GM12878 (cell line): Measurements from ENCODE around the gene PROCA1. TPM values are rescaled to one million over a fixed set of nuclear protein-coding genes. Genes with fewer than 3 reads are reported as not detected.

Experiments used
- ATAC-seq: fragments of 200-7000 bp; cut with Tn5 transposase; 3 replicates; pipeline ENCODE4 v1.9.1; 2020; ENCODE audit warnings: mild to moderate bottlenecking, moderate library complexity
- BruUV-seq: library from RNA; stranded (reverse); fragments of 400-500 nt; replicated peaks from 2 replicates; lab custom pipeline; 2021; lab: Mats Ljungman, UMichigan
- CTCF ChIA-PET: fragments of 300-600 bp; sonication (Branson Sonifier 250); formaldehyde crosslinking; extraction: SDS; loops from one replicate; lab custom pipeline; 2021; ENCODE audit warnings: inconsistent platforms; lab: Yijun Ruan, JAX
- POLR2A ChIA-PET: fragments of 350-600 bp; formaldehyde crosslinking; extraction: SDS; loops from one replicate; lab custom pipeline; 2021; ENCODE audit warnings: inconsistent platforms; lab: Charles Lee
- RAD21 ChIA-PET: fragments of 300-600 bp; sonication (Branson Sonifier 250); formaldehyde crosslinking; loops from one replicate; lab custom pipeline; 2023; ENCODE audit warnings: antibody characterized with exemption; ENCODE audit not compliant: unreplicated experiment; lab: Charles Lee
- SMC1A ChIA-PET: fragments of 300-600 bp; sonication (Branson Sonifier 250); formaldehyde crosslinking; loops from one replicate; lab custom pipeline; 2023; ENCODE audit not compliant: unreplicated experiment, uncharacterized antibody; lab: Charles Lee
- DNase-seq: peaks from one replicate; pipeline ENCODE4 v3.0.0-alpha.2; 2011; ENCODE audit warnings: low read depth, low spot score
- FAIRE-seq: peaks from 3 replicates; lab custom pipeline; 2011; peaks lifted over from hg19 to GRCh38; lab: Jason Lieb, UNC
- H2AFZ ChIP-seq: 2 replicates; pipeline ENCODE4 v1.6.0; 2011; ENCODE audit warnings: low read depth, low read length, control low read depth; ENCODE audit not compliant: control insufficient read depth
- H3K27ac ChIP-seq: 2 replicates; pipeline ENCODE4 v1.5.1; 2011; ENCODE audit warnings: control low read depth; ENCODE audit not compliant: control insufficient read depth, insufficient read depth
- H3K27me3 ChIP-seq, 2 experiments: replicated peaks in 1 of 2; 2 replicates each; pipeline versions ENCODE4 v1.6.0 to v1.6.1; 2011; ENCODE audit warnings: low read length in 1 of 2; ENCODE audit not compliant: control insufficient read depth in 2 of 2, insufficient read depth in 2 of 2
- H3K36me3 ChIP-seq, 2 experiments: 2 replicates each; pipeline ENCODE4 v1.5.1; 2011; ENCODE audit warnings: low read length in 1 of 2; ENCODE audit not compliant: control insufficient read depth in 2 of 2, insufficient read depth in 2 of 2
- H3K4me1 ChIP-seq: 2 replicates; pipeline ENCODE4 v1.6.1; 2011; ENCODE audit warnings: mild to moderate bottlenecking, low read length, moderate library complexity, mixed read lengths; ENCODE audit not compliant: control insufficient read depth, insufficient read depth
- H3K4me2 ChIP-seq: 2 replicates; pipeline ENCODE4 v1.6.0; 2011; ENCODE audit warnings: control low read depth; ENCODE audit not compliant: control insufficient read depth, insufficient read depth
- H3K4me3 ChIP-seq: fragments of 200-600 bp; sonication (generic); 2 replicates; pipeline ENCODE4 v1.5.1; 2016
- H3K79me2 ChIP-seq: 2 replicates; pipeline ENCODE4 v1.6.0; 2011; ENCODE audit warnings: low read length; ENCODE audit not compliant: control insufficient read depth, insufficient read depth
- H3K9ac ChIP-seq: 2 replicates; pipeline ENCODE4 v1.8.0; 2011; ENCODE audit warnings: low read length, control low read depth, mixed read lengths; ENCODE audit not compliant: control insufficient read depth, insufficient read depth
- H3K9me3 ChIP-seq: replicated peaks from 3 replicates; pipeline ENCODE4 v1.5.1; 2011; ENCODE audit warnings: mild to moderate bottlenecking, low read length; ENCODE audit not compliant: control insufficient read depth, insufficient read depth
- H4K20me1 ChIP-seq: 2 replicates; pipeline ENCODE4 v1.6.0; 2011; ENCODE audit not compliant: control insufficient read depth, insufficient read depth
- BRCA1 ChIP-seq: IDR thresholded peaks from 2 replicates; pipeline ENCODE4 v1.6.1; 2011; ENCODE audit warnings: low read depth, low read length, improper control_type of control experiment
- CBX5 ChIP-seq: sonication (generic); IDR thresholded peaks from 2 replicates; pipeline ENCODE4 v1.6.1; 2016; ENCODE audit warnings: low read depth, moderate library complexity, mild to moderate bottlenecking, inconsistent platforms
- CREB1 ChIP-seq: IDR thresholded peaks from 2 replicates; pipeline ENCODE4 v1.6.1; 2012; ENCODE audit warnings: low read depth, mild to moderate bottlenecking, inconsistent platforms
- FOXK2 ChIP-seq: fragments of 450-650 bp; IDR thresholded peaks from 2 replicates; pipeline ENCODE4 v1.6.1; 2017; ENCODE audit warnings: mild to moderate bottlenecking, moderate library complexity
- MYB ChIP-seq: fragments of 150-350 bp; IDR thresholded peaks from 2 replicates; pipeline ENCODE4 v1.6.1; 2014; ENCODE audit warnings: mild to moderate bottlenecking, low read depth, low read length, borderline replicate concordance
- POLR2AphosphoS5 ChIP-seq: IDR thresholded peaks from 2 replicates; pipeline ENCODE4 v1.6.1; 2011; ENCODE audit warnings: mild to moderate bottlenecking, low read length, inconsistent platforms
- RB1 ChIP-seq: fragments of 450-650 bp; formaldehyde crosslinking; IDR thresholded peaks from 2 replicates; pipeline ENCODE4 v1.6.1; 2017; ENCODE audit warnings: mild to moderate bottlenecking, borderline replicate concordance
- SREBF1 ChIP-seq: IDR thresholded peaks from 2 replicates; pipeline ENCODE4 v1.6.1; 2012; ENCODE audit warnings: mild to moderate bottlenecking, low read length
- TCF3 ChIP-seq: IDR thresholded peaks from 2 replicates; pipeline ENCODE4 v1.6.1; 2012; ENCODE audit warnings: low read depth, mild to moderate bottlenecking, low read length, borderline replicate concordance; ENCODE audit not compliant: insufficient read depth
- WGBS: methylation state at CpG from one replicate; pipeline ENCODE4 v1.1.6; 2016; ENCODE audit warnings: low lambda C conversion rate; ENCODE audit not compliant: insufficient replicate concordance, insufficient coverage; ENCODE audit errors: missing lambda C conversion rate; 5-methylcytosine and 5-hydroxymethylcytosine counted together
- in situ Hi-C: fragments of 300-500 bp; cut with MboI; formaldehyde crosslinking; loops from 9 replicates; pipeline ENCODE4 v1.14.3; 2018; ENCODE audit warnings: mixed read lengths
- intact Hi-C: fragments of 100-400 bp; cut with micrococcal nuclease; formaldehyde crosslinking; loops from one replicate; pipeline ENCODE4 v1.14.2; 2022; ENCODE audit not compliant: unreplicated experiment
- polyA plus RNA-seq, 11 experiments: library from polyadenylated mRNA; depleted of rRNA in 4 of 11; unstranded in 6 of 11; stranded (reverse) in 5 of 11; fragments of >200 nt; fragmentation: Nextera tagmentation in 4 of 11; fragmentation: Illumina TruSeq in 1 of 11; extraction: Ambion mirVana in 4 of 11; extraction: Trizol in 1 of 11; gene quantifications; 1 replicate in 1 of 11; 2 replicates in 10 of 11; pipeline versions ENCODE4 v1.2.1 to v1.2.3, GENCODE V29; 2011 to 2016; ENCODE audit warnings: inconsistent platforms in 2 of 11, missing spikeins in 2 of 11, low read depth in 1 of 11
- total RNA-seq, 4 experiments: library from RNA; depleted of rRNA in 3 of 4; stranded (reverse); fragments of >200 nt in 3 of 4; fragmentation: Illumina TruSeq in 1 of 4; extraction: Trizol in 1 of 4; gene quantifications; 2 replicates each; pipeline versions ENCODE4 v1.2.1 to v1.2.3, GENCODE V29; 2013 to 2021
- TF ChIP-seq, protein P1 (sequence below): fragments of 450-650 bp; IDR thresholded peaks from 2 replicates; pipeline ENCODE4 v1.6.1; 2017; ENCODE audit warnings: antibody characterized with exemption, mild to moderate bottlenecking, moderate library complexity

The PROCA1 gene
- total and polyA plus RNA-seq, 10 of the 15 experiments (the other 5 are each of a cell fraction or from before 2014, with no cell fraction given) = 0.35 to 4.8 (median 1.4) TPM

DNA sequence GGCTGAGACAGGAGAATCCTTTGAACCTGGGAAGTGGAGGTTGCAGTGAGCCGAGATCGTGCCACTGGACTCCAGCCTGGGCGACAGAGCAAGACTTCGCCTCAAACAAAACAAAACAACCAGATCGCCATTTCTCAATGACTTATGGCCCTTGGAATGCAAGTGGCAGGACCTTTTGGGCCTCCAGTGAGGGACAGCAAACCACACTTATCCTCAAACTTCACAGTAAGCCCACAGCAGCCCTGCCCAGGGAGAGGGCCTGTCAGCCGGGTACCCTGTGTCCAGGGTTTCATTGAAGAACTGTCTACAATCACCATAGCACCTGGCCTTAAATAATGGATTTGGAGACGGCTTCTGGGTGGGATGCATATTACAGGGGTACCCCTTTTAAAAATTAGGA is 43.8 kb upstream of the PROCA1 start:
- intact Hi-C loops (no loop called here), in situ Hi-C loops (no loop called here)
- H3K27ac ChIP-seq = no peak overlapping the region
- DNase-seq = no peak
- H3K79me2 ChIP-seq = peaks cover 6% of the 10 kb centered on the region
- no peak for TF ChIP-seq CBX5
- no peak for TF ChIP-seq MYB
- no peak for TF ChIP-seq RB1
- no peak for TF ChIP-seq SREBF1
- TF ChIP-seq CREB1 = no peak
- no peak for TF ChIP-seq FOXK2
- no peak for TF ChIP-seq BRCA1
- TF ChIP-seq, protein P1, sequence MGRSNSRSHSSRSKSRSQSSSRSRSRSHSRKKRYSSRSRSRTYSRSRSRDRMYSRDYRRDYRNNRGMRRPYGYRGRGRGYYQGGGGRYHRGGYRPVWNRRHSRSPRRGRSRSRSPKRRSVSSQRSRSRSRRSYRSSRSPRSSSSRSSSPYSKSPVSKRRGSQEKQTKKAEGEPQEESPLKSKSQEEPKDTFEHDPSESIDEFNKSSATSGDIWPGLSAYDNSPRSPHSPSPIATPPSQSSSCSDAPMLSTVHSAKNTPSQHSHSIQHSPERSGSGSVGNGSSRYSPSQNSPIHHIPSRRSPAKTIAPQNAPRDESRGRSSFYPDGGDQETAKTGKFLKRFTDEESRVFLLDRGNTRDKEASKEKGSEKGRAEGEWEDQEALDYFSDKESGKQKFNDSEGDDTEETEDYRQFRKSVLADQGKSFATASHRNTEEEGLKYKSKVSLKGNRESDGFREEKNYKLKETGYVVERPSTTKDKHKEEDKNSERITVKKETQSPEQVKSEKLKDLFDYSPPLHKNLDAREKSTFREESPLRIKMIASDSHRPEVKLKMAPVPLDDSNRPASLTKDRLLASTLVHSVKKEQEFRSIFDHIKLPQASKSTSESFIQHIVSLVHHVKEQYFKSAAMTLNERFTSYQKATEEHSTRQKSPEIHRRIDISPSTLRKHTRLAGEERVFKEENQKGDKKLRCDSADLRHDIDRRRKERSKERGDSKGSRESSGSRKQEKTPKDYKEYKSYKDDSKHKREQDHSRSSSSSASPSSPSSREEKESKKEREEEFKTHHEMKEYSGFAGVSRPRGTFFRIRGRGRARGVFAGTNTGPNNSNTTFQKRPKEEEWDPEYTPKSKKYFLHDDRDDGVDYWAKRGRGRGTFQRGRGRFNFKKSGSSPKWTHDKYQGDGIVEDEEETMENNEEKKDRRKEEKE = no peak
- no peak for TF ChIP-seq TCF3
- no peak for TF ChIP-seq POLR2AphosphoS5
- ChIA-PET CTCF (no interaction called here), POLR2A (interaction anchor here (1.7 kb wide), 1 partner anchor 11 kb away, joined by 4 read pairs; no protein-coding TSS in a partner anchor), SMC1A (no interaction called here), RAD21 (no interaction called here)
- BruUV-seq = no TSS peak
- no peaks in the 10 kb centered on the region for H3K27me3 ChIP-seq
- no peak overlapping the region for H3K4me3 ChIP-seq
- ATAC-seq = no peak
- no peak for FAIRE-seq
- no peak overlapping the region for H3K4me2 ChIP-seq
- peaks cover 14 to 18% of the 10 kb centered on the region in 2 experiments for H3K36me3 ChIP-seq
- no peak overlapping the region for H2AFZ ChIP-seq
- H3K9ac ChIP-seq = no peak overlapping the region
- no peaks in the 10 kb centered on the region for H3K4me1 ChIP-seq
- peaks cover 2% of the 10 kb centered on the region; the same call in 1 of the 2 replicates for H4K20me1 ChIP-seq
- 98% methylated on average over 7 of the region's 7 CpGs for WGBS
- no peaks in the 10 kb centered on the region for H3K9me3 ChIP-seq
